NCI-H187 treated with DMSO at 0.1 percent for 48 hours (cell line): ENCODE measurements around the gene NOXO1.

Experiments used
- DNase-seq: peaks from one replicate; lab custom pipeline; 2025; lab: John Stamatoyannopoulos, UW

NOXO1 gene

DNA sequence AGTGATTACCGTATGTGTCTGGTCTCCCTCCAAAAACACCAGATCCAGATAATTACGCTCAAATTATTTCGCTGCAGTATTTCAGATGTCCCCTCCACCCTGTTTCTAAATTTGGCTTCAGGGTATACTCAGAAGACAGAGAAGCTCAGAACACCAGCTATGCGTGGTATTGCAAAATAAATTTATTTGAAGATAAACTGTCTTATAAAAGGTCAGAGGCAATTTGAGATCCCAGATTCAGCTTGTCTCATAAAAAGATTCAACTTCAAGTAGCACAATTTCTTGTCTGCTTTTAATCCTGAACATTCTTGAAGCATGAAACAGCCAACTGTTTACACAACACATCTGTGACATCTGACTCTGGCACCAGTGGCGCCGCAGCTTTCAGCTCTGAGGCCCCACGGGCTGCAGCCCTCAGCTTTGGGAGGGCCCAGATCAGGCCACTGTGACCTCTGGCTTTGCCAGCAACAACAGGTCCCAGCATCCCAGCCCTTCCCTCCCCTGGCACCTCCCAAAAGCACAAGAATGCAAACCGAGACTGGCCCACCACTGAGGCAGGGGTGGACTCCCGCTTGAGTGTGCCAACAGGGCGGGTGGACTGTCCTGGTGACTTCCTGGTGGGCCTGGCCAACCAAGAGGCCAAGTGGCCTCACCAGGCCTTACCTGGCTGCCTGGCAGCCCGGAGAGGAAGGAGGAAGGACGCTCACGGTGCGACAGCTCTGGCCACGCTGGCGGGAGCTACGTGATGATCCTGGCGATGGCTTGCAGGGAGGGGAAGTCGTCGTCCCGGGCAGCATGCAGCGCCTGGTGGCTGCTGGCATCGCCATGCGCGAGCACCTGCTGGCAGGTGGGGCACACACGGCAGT, 16.5 kb upstream of the NOXO1 start:
- DNase-seq, result no peak

DNA sequence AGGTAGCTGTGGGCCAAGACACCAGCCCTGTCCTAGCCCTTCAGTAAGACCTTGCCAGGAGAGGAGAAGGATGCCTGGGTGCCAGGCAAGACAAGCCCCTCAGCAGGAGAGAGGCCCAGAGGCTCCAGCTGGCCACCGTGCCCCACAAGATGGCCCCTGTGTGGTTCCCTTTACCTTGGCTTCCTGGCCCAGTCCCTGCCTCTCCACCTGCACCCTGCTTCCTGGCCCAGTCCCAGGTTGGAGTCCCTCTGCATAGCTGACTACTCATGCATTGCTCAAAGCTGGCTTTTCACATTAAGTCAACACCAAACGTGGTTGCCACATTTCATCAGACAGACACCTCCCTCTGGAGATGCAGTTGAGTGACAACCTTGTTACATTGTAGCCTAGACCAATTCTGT, 12.5 kb upstream of the NOXO1 start:
- no peak for DNase-seq

- DNase-seq, result no peak
These were observed 11.5 kb upstream of the NOXO1 start for GRCh38 chr16:1992704-1993317.

GRCh38 chr16:1991948-1992703, 10.9 kb upstream of the NOXO1 start:
- no peak for DNase-seq

DNA sequence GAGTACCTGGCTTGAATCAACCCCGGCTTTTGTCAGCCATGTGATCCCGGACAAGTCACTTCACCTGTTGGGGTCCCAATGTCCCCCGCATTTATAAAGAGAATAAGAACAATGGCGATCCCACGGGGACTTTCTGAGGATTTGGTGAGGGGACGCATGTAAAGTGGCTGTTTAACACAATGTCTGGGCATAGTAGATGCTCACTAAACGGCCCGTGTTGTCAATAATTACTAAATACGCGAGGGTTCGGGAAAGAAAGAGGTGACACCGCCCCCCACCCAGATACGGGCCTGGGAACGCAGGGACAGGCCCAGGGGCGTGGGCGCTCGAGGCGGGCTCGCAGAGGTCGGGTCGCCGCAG, 10.3 kb upstream of the NOXO1 start:
- DNase-seq, result no peak

DNA sequence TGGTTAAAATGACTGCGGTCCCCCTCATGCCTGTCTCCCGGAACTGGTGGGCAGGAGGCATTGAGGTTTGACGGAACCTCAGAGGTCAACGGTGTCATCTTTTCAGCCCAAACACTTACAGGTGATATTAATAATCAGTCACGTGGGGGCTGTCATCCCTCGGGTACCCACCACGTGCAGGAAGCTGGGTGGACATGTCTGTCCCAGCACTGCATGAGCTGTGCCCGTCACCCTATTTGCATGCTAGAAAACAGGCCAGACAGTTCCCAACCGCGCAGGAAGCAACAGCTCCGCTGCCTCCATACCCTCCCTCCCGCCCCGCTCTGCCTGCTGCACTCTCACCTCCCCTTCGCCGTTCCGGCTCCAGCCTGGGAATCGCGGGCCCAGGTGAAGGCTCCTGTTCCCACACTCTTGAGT, 9.9 kb upstream of the NOXO1 start:
- DNase-seq, result no peak

GRCh38 chr16:1990351-1991134, 9.3 kb upstream of the NOXO1 start:
- DNase-seq, result no peak

DNA sequence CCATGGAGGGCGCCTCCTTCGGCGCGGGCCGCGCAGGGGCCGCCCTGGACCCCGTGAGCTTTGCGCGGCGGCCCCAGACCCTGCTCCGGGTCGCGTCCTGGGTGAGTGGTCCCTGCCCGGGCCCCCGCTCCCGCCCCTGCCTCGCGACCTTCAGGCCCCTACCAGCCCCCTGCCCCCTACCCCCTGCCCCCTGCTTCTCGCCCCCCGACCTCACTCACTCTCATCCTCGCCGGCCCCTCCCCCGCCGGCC, 8.8 kb upstream of the NOXO1 start:
- DNase-seq, result no peak

DNA sequence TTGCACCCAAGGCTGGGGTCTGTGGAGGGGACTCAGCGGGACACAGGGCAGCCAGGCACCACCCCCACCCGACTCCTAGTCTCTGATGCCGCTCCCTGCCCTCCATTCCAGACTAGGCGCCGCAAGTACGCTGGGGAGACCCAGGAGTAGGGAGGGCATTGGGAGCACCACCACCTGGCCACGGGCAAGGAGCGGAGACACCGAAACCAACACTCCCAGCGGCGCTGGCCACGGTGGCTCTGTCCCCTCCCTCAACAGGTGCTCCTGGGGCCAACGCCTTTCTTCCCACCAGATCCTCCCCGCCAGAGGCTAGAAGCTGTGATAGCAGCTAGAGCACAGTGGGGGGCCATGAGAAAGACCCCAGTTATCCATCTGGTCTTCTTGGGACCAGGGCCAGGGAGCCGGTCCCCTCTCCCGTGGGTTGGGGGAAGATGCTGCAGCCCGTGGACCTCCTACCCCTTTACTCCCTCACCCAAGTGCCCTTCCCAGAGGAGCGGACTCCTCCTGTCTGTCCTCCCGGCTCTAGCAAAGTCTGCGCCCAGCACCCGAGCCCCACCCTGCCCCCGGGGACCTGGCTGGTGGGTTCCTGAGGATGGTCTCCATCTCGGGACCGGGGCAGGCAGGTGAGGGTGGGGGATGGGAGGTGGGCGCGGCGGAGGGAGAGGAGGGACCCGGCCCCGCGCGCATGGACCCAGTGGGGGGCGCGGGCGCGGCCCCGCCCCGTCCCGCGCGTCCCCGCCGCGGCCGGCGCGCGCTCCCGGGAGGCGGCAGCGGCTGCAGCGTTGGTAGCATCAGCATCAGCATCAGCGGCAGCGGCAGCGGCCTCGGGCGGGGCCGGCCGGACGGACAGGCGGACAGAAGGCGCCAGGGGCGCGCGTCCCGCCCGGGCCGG, 8.2 kb upstream of the NOXO1 start, which contains the start of gene SYNGR3:
Gene SYNGR3, plus strand, starts transcription at position 762 of the 892 bp plus-strand sequence. CDS start 133 bp downstream, outside the sequence.
- no peak for DNase-seq

GRCh38 chr16:1987198-1987597, 5.9 kb upstream of the NOXO1 start:
- no peak for DNase-seq

DNA sequence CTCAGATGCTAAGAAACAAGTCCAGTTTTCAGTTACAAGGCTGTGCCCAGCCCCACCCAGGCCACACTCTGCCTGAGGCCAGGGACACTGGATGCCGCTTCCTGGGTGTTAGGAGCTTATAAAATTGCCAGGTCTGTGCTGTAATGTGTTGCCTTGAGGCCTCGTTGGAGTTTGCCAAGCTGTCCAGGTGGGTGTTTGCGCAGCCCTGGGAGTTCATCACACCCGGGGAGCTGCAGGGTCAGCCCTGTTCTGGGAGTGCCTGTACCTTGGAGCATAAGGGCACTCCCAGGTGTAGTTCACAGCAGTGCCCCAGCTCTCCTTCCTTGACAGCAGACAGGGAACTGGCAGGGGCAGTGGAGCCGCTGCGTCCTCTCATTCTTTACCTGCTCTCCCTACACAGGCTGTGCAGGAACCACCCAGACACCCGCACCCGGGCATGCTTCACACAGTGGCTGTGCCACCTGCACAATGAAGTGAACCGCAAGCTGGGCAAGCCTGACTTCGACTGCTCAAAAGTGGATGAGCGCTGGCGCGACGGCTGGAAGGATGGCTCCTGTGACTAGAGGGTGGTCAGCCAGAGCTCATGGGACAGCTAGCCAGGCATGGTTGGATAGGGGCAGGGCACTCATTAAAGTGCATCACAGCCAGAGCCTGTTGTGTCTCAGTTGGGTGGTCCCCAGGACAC, 4.3 kb upstream of the NOXO1 start:
- no peak for DNase-seq

GRCh38 chr16:1984347-1985225, 3.3 kb upstream of the NOXO1 start:
- DNase-seq, result no peak

- peak; percentile 60 for DNase-seq
These were observed 2.5 kb upstream of the NOXO1 start, which contains the start of gene GFER for GRCh38 chr16:1983544-1984346. TSS of gene GFER (plus strand) at chr16:1984193. CDS start at chr16:1984219, 26 bp downstream.

DNA sequence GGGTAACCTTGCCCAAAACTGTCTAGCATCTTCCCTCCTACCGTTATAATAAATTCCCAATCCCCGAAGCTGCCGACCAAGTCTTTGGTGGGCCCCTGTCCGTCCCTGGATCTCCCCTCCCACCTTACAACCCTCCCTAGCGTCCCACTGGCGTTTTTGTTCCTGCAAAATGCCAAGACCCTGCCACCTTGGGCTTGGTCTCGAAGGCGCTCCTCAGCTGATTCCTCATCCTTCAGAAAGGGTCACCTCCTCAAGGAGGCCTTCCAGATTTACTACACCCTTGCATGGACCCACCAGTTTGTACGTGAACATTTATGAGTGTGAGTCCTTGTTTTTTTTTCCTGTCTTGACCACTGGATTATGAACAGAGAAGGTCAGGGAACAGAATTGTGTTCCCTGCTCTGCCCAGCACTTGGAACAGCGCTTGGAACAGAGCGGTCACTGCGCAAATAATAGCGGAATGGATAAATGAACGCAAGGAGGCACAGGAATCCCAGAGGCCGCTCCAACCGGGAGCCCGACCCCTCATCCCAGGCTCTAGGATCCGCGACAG, 1.8 kb upstream of the NOXO1 start:
- no peak for DNase-seq

GRCh38 chr16:1982013-1982433, 754 bp upstream of the NOXO1 start:
- no peak for DNase-seq

GRCh38 chr16:1980770-1981087, 540 bp downstream of the NOXO1 start:
- no peak for DNase-seq

DNA sequence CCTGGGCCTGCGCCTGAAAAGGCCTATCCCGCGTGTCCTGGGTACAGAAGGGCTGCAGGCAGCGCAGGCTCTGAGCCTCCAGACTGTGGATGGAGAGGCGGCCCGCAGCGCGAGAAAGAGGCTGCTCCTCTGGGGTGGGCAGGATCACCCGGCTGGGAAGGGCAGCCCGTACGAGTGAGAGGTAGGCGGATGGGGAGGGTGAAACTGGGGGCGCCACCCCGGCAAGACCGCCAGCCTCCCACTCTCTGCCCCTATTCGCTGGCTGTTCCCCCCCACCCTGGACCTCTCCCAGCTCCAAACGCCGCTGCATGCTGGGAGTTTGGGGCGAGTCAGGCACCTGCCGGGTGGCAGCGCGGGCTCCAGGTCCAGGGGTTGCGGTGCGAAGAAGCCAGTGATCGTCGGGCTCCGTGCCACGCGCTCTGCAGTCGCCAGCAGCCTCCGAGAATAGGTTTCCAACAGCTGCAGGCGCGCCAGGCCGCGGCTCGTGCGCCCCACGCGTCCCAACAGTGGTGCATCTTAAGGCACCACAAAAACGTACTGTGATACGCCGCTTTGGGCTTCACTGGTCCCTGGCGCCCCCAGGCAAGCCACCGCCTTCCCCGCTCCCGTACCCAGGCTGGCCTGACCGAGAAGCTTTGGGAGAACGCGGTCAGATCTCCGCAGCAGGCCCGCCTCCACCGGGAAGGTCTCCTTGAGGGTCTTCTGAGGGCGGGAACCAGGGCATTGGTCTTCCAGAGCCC, 1.1 kb downstream of the NOXO1 start:
- no peak for DNase-seq
